Measurements from ENCODE around the gene CCDC40.

CCDC40 gene

GRCh38 chr17:80146121-80147034, 109.9 kb downstream of the CCDC40 start:
- no peak for DNase-seq

- DNase-seq = peak; percentile 99 to 100
These were observed 110.8 kb downstream of the CCDC40 start, which contains the start of gene EIF4A3 for GRCh38 chr17:80147035-80147822. Gene EIF4A3 (minus strand): TSS chr17:80147128. CDS start chr17:80146961, 167 bp downstream.
